NCI-H2107 treated with DMSO at 0.1 percent for 48 hours (cell line): ENCODE results near the gene SLC8A1.
A peak's percentile ranks its signal among the peaks of the same experiment; 100 is the strongest.

ENCODE experiments used
- DNase-seq: peaks from one replicate; lab custom pipeline; 2025; ENCODE audit not compliant: unreplicated experiment; lab: John Stamatoyannopoulos, UW

SLC8A1 gene

DNA sequence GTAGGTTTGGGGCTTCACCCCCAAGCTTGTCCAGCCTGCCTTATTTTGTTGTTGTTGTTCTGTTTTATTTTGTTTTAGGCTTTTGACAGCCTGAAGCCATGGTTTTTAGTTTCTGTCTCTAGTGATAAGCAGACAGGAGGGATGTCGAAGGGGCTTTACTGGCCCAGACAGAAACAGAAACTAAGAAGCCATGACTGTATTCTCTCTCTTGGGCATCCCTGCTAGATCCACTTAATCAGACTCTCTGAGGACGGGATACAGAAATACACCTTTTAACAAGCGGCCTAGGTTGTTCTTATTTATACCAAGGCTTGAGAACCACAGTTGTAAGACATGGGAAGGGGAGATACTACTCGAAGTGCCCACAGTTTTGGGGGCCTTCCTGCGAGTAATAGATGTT lies 330.9 kb downstream of the SLC8A1 start:
- no peak for DNase-seq

DNA sequence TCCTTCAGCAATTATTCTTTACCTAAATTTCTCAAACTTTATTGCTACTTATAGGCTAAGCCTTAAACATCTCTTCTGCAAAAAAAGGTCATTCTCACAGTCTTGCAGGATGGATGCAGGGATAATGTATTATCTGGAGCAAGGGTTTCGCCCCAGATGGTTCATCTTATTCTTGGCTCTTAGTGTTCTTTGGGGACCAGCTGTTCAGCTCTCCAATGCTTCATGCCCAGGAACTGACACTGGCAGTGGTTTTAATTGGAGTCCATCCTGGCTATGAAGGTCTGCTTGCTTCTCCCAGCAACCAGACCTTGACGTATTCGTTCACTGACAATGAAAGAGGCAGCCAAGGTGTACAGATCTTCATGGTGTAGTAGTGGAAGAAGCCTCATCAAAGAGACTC lies 331.9 kb downstream of the SLC8A1 start:
- no peak for DNase-seq

DNA sequence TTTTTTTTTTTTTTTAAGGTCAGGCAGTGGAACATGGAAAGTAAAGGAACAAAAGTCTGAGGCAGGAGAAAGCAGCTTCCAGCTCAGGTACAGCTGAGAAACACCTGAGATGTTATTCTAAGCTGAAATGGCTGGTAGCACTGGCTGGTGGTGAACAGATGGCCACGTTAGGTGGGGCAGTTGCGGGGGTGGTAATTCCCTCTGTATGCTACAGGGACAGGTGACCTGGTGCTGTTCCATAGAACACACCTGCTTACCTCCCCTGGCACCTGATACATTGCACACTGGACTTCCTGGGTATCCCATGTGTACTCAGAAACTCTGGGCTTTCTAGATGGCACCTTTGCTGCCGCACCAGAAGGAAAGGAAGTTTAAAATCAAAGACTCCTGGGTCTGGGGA lies 333.3 kb downstream of the SLC8A1 start:
- peak; percentile 11 for DNase-seq

DNA sequence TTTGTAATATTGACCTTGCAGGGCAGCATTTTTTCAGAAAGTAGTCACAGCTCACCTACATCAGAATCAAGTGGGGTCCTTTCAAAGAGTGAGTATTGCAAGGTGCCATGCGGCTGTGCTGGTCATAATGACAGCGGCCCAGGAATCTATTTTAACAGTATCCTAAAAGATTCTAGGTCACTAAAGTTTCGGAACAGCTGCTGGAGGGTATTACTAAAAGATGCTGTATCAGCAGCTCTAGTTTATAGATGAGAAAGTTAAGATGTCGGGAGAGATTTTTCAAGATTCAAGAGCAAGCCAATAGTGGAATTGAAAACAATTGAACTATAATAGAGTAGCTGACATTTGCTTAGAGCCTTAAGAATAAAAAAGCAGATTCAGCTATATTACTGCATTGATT lies 336.0 kb downstream of the SLC8A1 start:
- no peak for DNase-seq

DNA sequence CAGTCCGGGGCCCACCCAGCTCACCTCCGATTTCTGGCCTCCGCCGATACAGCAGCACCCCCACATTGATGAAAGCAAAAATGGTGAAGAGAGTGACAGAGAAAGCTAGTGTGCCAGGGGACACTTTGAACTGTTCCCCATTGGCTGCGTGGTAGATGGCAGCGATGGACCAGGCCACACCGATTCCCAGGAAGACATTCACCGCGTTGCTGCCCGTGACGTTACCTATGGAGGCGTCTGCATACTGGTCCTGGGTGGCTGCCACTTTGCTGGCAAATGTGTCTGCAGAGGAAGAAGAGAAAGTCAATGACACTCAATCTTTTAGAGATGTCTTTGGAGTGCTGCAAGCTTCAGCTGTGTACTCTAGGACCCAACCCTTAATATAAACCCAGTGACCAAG lies 336.5 kb downstream of the SLC8A1 start:
- no peak for DNase-seq

GRCh38 chr2:40113997-40114396 lies 337.9 kb downstream of the SLC8A1 start:
- DNase-seq = no peak

- DNase-seq = no peak
Measured at GRCh38 chr2:40113272-40113968, 338.5 kb downstream of the SLC8A1 start.

DNA sequence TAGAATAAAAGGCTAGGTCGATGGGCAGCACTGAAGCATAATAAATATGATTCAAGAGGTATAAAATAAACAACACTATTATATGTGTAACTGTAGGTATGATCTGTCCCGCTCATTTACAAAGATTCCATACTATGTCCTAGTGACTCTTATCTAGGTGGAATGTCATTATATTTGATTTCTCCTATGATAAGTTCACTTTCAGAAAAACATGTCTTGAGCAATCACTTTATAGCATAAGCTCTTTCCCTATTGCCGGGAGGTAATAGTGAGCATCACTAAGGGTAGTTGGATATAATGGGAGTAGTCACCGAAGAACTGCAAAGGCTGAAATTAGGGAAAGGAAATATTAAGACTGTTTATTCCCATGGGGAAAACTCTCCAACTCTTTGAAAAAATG lies 342.5 kb downstream of the SLC8A1 start:
- no peak for DNase-seq

GRCh38 chr2:40108851-40109250 lies 343.0 kb downstream of the SLC8A1 start:
- DNase-seq = no peak

- no peak for DNase-seq
Measured at GRCh38 chr2:40106061-40106460, 345.8 kb downstream of the SLC8A1 start.

GRCh38 chr2:40105593-40105992 lies 346.3 kb downstream of the SLC8A1 start:
- peak; percentile 66 for DNase-seq

- no peak for DNase-seq
Measured at GRCh38 chr2:40103590-40103989, 348.3 kb downstream of the SLC8A1 start.

DNA sequence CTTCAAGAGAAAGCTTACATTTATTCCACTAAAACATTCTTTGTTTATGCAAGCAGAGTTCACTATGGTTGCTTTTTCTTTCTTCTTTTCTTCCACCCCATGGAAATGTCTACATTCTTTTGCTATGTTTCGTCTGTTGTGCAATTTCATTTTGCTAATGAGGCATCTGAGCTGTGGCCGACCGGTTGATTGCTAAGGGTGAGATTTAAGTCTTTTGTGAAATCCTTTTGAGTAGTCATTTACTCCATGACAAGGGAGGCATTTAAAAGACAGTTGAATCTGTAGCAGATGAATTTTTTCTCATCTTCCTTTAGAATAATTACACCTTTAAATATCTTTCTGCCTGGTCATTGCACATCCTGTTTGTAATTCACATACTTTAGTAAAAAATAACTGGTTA lies 348.7 kb downstream of the SLC8A1 start:
- DNase-seq = no peak

DNA sequence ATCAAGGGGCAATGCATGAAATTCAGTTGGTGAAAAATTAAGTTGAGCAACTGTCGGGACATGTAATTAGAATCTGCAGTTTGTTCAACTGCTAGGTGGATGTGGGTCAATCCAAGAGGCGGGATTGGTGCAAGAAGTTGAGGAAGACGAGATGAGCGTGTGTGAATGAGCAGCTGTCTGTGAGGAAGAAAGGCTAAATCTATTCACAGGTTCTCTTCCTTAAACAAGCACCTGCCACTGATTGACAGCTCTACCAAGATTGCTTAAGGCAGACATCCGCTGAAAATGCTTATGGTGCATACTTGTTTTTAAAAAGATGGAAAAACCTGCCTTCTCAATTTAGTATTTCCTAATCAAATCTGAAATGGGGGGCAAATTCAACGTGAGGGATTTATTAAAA lies 349.4 kb downstream of the SLC8A1 start:
- no peak for DNase-seq

DNA sequence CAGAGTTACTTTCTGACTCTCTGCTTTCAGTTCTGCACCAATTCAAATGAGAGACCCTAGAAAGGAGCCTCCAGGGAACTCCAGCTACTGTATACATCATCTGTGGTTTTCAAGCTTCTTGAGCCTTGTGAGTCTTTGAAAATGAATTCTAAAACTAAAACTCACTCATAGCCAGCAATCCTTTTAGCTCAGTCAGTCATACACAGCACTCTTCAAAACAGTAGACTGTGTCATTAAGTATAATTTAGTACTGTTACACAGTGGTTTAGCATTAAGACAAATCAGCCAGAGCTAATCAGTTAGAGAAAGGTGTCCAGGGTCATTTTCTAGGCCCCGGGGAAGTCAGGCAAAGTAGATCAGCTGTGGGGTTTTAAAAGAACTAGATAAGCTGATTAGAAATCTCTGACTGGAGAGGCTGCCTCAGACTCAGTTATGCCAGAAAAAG lies 350.7 kb downstream of the SLC8A1 start:
- peak; percentile 79 for DNase-seq

- DNase-seq = no peak
Measured at GRCh38 chr2:40100676-40101075, 351.2 kb downstream of the SLC8A1 start.

DNA sequence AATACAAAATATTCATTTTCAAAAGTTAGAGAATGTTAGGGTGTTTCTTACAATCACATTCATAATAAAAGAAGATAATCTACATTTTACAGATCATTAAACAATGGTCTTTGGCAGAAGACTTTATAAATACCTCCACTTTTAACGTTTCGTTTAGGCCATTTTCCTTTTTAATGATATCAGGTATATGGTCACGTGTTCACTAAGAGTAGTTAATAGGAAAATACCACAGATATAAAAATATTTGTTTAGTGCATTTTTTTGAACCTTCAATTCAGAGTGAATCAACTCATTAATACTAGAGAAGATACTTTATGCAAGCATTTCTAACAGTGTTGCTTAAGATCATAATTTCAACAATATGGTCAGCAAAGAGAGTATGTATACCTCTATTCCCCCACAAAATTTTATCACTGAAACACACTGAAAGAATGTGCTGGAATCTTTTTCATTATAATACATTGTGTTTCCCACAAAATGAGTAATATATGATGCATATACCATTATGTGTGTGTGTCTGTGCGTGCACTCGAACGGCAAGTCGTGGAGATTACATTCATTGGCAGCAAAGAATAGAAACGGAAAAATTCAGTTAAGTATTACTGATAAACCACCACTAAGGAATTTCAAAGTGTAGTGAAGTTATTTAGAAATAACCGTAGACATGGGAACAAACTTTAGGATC lies 353.0 kb downstream of the SLC8A1 start:
- DNase-seq = no peak

GRCh38 chr2:40097691-40098385 lies 354.1 kb downstream of the SLC8A1 start:
- DNase-seq = no peak

GRCh38 chr2:40096360-40096759 lies 355.5 kb downstream of the SLC8A1 start:
- no peak for DNase-seq

DNA sequence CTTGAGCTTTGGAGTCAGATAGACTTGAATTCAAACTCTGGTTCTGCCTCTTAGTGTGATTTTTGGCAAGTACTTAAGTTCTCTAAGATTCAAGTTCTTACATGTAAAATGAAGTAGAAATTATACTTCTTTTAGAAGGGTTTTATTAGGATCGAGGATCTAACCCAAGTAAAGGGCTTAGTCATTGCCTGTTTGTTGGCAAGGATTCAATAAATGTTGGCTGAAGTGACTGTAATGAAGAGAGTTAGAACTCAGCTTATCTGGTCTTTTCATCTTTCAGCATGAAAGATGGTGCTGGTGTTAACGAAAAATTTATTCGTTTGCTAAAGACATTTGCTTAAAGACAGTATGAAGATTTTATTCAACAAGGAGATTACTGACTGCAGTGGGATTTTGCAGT lies 356.9 kb downstream of the SLC8A1 start:
- no peak for DNase-seq

DNA sequence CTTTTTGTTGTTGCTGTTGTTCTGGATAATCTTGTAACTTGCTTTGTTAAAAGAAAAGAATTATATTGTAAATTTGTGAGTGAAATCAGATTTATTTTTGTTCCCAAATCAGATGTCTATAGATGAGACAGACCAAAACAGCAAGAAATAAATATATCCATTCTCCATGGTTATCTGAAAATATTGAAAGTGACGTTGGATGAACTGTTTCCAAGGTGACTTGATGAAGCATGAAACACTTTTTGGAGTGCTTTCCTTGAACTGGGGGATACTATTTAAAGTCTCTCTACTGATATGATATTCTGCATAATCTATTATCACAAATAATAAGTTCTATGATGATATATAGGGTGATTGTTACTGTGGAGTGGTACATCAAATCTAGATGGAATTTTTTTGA lies 357.4 kb downstream of the SLC8A1 start:
- no peak for DNase-seq

DNA sequence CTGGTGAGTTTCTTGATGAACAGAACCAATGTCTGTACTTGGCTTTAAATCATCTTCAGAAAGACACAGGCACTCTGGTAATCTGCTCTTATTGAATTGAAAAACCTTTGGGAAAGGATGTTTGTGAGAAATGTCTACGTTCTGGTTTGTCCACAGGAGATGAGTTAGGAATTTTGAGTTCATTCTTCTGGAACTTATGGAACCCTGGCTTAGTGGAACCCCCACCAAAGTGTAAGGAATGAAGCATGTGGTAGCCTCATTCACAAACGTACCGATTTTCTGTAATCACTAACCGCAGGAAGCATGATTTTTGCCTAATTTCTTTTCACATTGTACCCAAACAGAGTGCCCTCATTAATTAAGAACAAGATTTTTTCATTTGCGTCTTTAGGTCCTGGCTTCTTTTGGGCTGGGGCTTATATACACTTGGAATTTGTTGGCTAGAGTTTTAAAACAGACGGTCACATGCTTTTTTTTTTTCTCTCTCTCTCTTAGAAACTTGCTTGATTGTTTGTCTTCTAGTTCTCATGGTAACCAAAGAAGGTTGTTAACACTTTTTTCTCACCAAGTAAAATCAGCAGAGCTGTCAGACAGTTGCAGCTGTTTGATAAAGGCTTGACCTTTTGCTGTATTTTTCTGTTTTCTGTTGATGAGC lies 358.7 kb downstream of the SLC8A1 start:
- no peak for DNase-seq
